ENCODE results near the gene SLC10A7. TPM values are rescaled to one million over a fixed set of nuclear protein-coding genes. Genes with fewer than 3 reads are reported as not detected.

Gene SLC10A7
- total and polyA plus RNA-seq, 10 of the 15 experiments (the other 5 are each of a cell fraction or from before 2014, with no cell fraction given): 4.6 to 23.7 (median 15.6) TPM

- BruUV-seq (replicated peaks): no TSS peak
- H3K4me3 ChIP-seq: no peak overlapping the region
- no peaks in the 10 kb centered on the region; the same call in 2 of the 3 replicates for H3K9me3 ChIP-seq (replicated peaks; ENCODE audit: control insufficient read depth, insufficient read depth, low read length)
- intact Hi-C loops (cut with micrococcal nuclease; ENCODE audit: unreplicated experiment) (loop anchor here (10.0 kb wide), 1 partner anchor 366 kb away; no protein-coding TSS in a partner anchor), in situ Hi-C loops (cut with MboI) (no loop called here)
- DNase-seq (ENCODE audit: low read depth, low spot score) (no peak), FAIRE-seq (no peak), ATAC-seq (no peak)
- no peak overlapping the region for H2AFZ ChIP-seq (ENCODE audit: control insufficient read depth, low read depth, low read length)
- ChIA-PET RAD21 (ENCODE audit: unreplicated experiment) (no interaction called here), SMC1A (ENCODE audit: uncharacterized antibody, unreplicated experiment) (interaction anchor here (0.8 to 1.2 kb wide), 2 partner anchors 11 to 26 kb away, joined by 3 read pairs; no protein-coding TSS in a partner anchor), POLR2A (interaction anchor here (0.6 kb wide), 1 partner anchor 57 kb away, joined by 3 read pairs; no protein-coding TSS in a partner anchor), CTCF (interaction anchor here (0.7 kb wide), 1 partner anchor 118 kb away, joined by 3 read pairs; no protein-coding TSS in a partner anchor)
- H3K4me2 ChIP-seq (ENCODE audit: control insufficient read depth, insufficient read depth): no peak overlapping the region
- no peaks in the 10 kb centered on the region for H3K27me3 ChIP-seq (replicated peaks in 1 of 2; ENCODE audit: control insufficient read depth in 2 of 2, insufficient read depth in 2 of 2, low read length in 1 of 2)
- no peak overlapping the region for H3K9ac ChIP-seq (ENCODE audit: control insufficient read depth, insufficient read depth, low read length)
- no peaks in the 10 kb centered on the region for H3K79me2 ChIP-seq (ENCODE audit: control insufficient read depth, insufficient read depth, low read length)
- TF ChIP-seq TCF3 (IDR thresholded peaks at IDR 0.05; ENCODE audit: borderline replicate concordance, insufficient read depth, low read depth, low read length) (no peak), HSF1 (IDR thresholded peaks at IDR 0.05; ENCODE audit: low read depth, low read length) (no peak), TARDBP (IDR thresholded peaks at IDR 0.05; ENCODE audit: borderline replicate concordance) (no peak), SIN3A (IDR thresholded peaks at IDR 0.05; ENCODE audit: low read depth, low read length) (no peak), ZBED1 (IDR thresholded peaks at IDR 0.05; ENCODE audit: borderline replicate concordance) (no peak), SREBF2 (IDR thresholded peaks at IDR 0.05; ENCODE audit: low read length) (no peak), MYC (IDR thresholded peaks at IDR 0.05; ENCODE audit: insufficient read depth, insufficient read length, insufficient replicate concordance, low read length, severe bottlenecking) (no peak)
- TF ChIP-seq, protein P1, sequence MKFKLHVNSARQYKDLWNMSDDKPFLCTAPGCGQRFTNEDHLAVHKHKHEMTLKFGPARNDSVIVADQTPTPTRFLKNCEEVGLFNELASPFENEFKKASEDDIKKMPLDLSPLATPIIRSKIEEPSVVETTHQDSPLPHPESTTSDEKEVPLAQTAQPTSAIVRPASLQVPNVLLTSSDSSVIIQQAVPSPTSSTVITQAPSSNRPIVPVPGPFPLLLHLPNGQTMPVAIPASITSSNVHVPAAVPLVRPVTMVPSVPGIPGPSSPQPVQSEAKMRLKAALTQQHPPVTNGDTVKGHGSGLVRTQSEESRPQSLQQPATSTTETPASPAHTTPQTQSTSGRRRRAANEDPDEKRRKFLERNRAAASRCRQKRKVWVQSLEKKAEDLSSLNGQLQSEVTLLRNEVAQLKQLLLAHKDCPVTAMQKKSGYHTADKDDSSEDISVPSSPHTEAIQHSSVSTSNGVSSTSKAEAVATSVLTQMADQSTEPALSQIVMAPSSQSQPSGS (IDR thresholded peaks at IDR 0.05; ENCODE audit: low read length): no peak
- TF ChIP-seq, protein P2, sequence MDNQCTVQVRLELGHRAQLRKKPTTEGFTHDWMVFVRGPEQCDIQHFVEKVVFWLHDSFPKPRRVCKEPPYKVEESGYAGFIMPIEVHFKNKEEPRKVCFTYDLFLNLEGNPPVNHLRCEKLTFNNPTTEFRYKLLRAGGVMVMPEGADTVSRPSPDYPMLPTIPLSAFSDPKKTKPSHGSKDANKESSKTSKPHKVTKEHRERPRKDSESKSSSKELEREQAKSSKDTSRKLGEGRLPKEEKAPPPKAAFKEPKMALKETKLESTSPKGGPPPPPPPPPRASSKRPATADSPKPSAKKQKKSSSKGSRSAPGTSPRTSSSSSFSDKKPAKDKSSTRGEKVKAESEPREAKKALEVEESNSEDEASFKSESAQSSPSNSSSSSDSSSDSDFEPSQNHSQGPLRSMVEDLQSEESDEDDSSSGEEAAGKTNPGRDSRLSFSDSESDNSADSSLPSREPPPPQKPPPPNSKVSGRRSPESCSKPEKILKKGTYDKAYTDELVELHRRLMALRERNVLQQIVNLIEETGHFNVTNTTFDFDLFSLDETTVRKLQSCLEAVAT (IDR thresholded peaks at IDR 0.05): no peak
- H3K27ac ChIP-seq (ENCODE audit: control insufficient read depth, insufficient read depth): no peak overlapping the region
- no peaks in the 10 kb centered on the region for H3K4me1 ChIP-seq (ENCODE audit: control insufficient read depth, insufficient read depth, low read length)
- no peaks in the 10 kb centered on the region for H4K20me1 ChIP-seq (ENCODE audit: control insufficient read depth, insufficient read depth)
- WGBS (ENCODE audit: insufficient coverage, insufficient replicate concordance, low lambda C conversion rate, missing lambda C conversion rate): 0% methylated on average over 1 of the region's 1 CpG
- no peaks in the 10 kb centered on the region for H3K36me3 ChIP-seq (ENCODE audit: control insufficient read depth in 2 of 2, insufficient read depth in 2 of 2, low read length in 1 of 2)
Observed at GRCh38 chr4:146548443-146548842, 26.7 kb upstream of the SLC10A7 start.
